ENCODE data around the gene ALDOC. TPM values are rescaled to one million over a fixed set of nuclear protein-coding genes. Genes with fewer than 3 reads are reported as not detected.

Gene ALDOC
- total RNA-seq, 6 experiments from 2014 or later: 8.6 to 14.7 (median 10.3) TPM

DNA sequence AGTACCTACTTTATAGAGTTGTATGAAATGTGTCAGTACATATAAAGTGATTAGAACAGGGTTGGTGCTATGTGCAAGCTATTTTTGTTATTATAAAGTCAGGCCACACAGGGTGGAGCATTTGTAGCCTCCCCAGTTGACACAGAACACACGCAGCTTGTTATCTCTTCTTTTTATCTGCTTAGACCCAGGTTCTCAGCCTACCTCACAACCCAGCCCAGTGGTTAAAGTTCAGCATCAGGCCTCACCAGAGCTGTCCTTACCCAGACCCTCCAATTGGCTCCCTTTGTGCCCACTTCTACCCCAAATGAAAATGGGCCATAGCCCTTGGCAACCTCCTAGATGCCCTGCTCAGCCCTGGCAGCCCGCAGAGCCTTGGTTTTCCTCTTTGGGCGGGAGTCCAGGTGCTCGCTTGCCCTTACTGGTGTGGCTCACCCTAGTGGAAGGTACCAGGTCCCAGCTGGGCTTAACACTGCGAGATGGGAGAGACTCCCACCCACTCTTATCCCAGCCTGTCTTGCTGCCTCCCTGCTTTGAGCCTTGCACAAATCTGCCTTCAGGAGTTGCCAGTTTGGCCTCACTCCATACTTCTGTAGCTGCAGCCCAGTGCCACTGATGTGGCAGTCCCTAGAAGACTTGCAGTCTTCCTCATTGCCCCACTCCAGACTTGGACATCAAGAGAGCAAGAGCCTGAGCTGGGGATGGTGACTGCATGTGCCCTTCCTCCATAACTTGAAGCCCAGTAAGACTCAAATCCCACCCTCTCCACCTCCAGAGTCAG lies 4.2 kb downstream of the ALDOC start:
- Mint-ChIP-seq H3K4me3 (peak overlapping the region; percentile 97), H3K4me1 (ENCODE audit: low read depth) (peaks cover 45% of the 10 kb centered on the region), H3K36me3 (ENCODE audit: low read depth) (peaks cover 6% of the 10 kb centered on the region), H3K27me3 (ENCODE audit: insufficient read depth) (peaks cover 3% of the 10 kb centered on the region; the same call in 1 of the 2 replicates), H3K9me3 (no peaks in the 10 kb centered on the region), H3K27ac (no peak overlapping the region; the same call in 1 of the 2 replicates)
- no peak for DNase-seq
- no peak for TF ChIP-seq CTCF (IDR thresholded peaks at IDR 0.05)

GRCh38 chr17:28571361-28572122 lies 5.2 kb downstream of the ALDOC start, which contains the start of gene PIGS:
TSS of gene PIGS (minus strand) at chr17:28571524. CDS start at chr17:28571496, 28 bp downstream.
- TF ChIP-seq CTCF (IDR thresholded peaks at IDR 0.05): no peak
- Mint-ChIP-seq H3K9me3 (no peaks in the 10 kb centered on the region), H3K27ac (peak within 1 kb of the TSS; percentile 83), H3K36me3 (ENCODE audit: low read depth) (peaks cover 10% of the 10 kb centered on the region), H3K27me3 (ENCODE audit: insufficient read depth) (peaks cover 1% of the 10 kb centered on the region; the same call in 1 of the 2 replicates), H3K4me3 (peak within 1 kb of the TSS; percentile 97), H3K4me1 (ENCODE audit: low read depth) (peaks cover 44% of the 10 kb centered on the region)
- DNase-seq: peak; percentile 87

GRCh38 chr17:28570716-28571360 lies 5.9 kb downstream of the ALDOC start:
- Mint-ChIP-seq H3K9me3 (no peaks in the 10 kb centered on the region), H3K27ac (peak overlapping the region; percentile 83), H3K4me1 (ENCODE audit: low read depth) (peaks cover 37% of the 10 kb centered on the region), H3K4me3 (peak overlapping the region; percentile 97), H3K36me3 (ENCODE audit: low read depth) (peaks cover 10% of the 10 kb centered on the region), H3K27me3 (ENCODE audit: insufficient read depth) (peaks cover 1% of the 10 kb centered on the region; the same call in 1 of the 2 replicates)
- no peak for DNase-seq
- TF ChIP-seq CTCF (IDR thresholded peaks at IDR 0.05): no peak; the same call in 1 of the 2 replicates

DNA sequence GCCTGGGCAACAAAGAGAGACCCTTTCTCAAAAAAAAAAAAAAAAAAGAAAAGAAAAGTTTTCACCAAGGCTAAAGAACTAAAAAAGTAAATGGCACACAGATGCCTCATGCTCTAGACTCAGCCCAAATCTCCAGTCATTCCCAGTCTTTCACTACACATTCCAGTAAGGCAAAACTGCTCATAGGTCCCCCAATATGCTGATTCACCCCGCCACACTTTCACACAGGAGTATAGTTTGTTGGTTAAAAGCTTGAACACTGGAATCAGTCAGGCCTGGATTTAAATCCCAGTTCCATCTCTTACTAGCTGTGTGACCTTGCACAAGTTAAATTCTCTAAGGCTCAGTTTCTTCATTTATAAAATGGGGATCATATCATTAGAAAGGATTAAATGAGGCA lies 7.2 kb downstream of the ALDOC start:
- H3K4me3 Mint-ChIP-seq: peak overlapping the region; percentile 97; the same call in 1 of the 2 replicates
- H3K27me3 Mint-ChIP-seq (ENCODE audit: insufficient read depth): peaks cover 1% of the 10 kb centered on the region; the same call in 1 of the 2 replicates
- no peaks in the 10 kb centered on the region for H3K9me3 Mint-ChIP-seq
- no peak for TF ChIP-seq CTCF (IDR thresholded peaks at IDR 0.05)
- peaks cover 10% of the 10 kb centered on the region for H3K36me3 Mint-ChIP-seq (ENCODE audit: low read depth)
- no peak overlapping the region for H3K27ac Mint-ChIP-seq
- H3K4me1 Mint-ChIP-seq (ENCODE audit: low read depth): peaks cover 37% of the 10 kb centered on the region
- no peak for DNase-seq

DNA sequence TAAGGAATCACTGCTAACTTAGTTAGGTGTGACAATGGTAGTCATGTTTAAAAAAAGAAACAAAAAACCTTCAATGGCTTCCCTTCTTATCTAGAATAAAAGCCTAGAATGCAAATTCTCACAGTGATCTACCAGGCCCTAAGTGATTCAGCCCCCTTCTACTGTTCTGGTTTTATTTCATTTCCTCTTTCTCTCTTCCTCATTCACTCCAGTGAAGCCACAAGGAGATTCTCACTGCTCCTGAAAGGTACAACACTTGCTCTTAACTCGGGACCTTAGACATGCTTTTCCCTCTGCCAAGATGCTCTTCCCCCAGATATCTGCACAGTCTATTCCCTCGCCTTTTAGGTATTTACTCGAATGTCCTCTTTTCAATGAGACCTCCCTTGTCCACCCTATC lies 9.1 kb downstream of the ALDOC start:
- Mint-ChIP-seq H3K27ac (0 out of 2 replicates have a peak overlapping the region, but pooled peaks have one; percentile 14), H3K36me3 (ENCODE audit: low read depth) (peaks cover 10% of the 10 kb centered on the region), H3K4me1 (ENCODE audit: low read depth) (peaks cover 43% of the 10 kb centered on the region), H3K27me3 (ENCODE audit: insufficient read depth) (peaks cover 1% of the 10 kb centered on the region; the same call in 1 of the 2 replicates), H3K4me3 (no peak overlapping the region), H3K9me3 (no peaks in the 10 kb centered on the region)
- DNase-seq: no peak
- TF ChIP-seq CTCF (IDR thresholded peaks at IDR 0.05): no peak
